Posterior cingulate gyrus (tissue), 11 donors: ENCODE measurements around the gene MPDU1.
A peak's percentile ranks its signal among the peaks of the same experiment; 100 is the strongest.

Experiments used
- DNase-seq, 10 donors: peaks; one replicate each; pipeline versions ENCODE4 v3.0.0 to v3.0.0-alpha.2; 2020 to 2021; ENCODE audit warnings: mixed read lengths in 3 of 10
- intact Hi-C: fragments of 100-400 bp; cut with DNase I; formaldehyde crosslinking; loops from one replicate; pipeline ENCODE4 v1.15.1; 2023

Gene MPDU1

GRCh38 chr17:7559320-7560171 is 24.1 kb upstream of the MPDU1 start:
- peak in 1 of 10 donors; percentile 42 for DNase-seq
- intact Hi-C loops = loop anchor here (5.0 kb wide), 1 partner anchor 207 kb away; the partner anchor contains the start of gene KCTD11

DNA sequence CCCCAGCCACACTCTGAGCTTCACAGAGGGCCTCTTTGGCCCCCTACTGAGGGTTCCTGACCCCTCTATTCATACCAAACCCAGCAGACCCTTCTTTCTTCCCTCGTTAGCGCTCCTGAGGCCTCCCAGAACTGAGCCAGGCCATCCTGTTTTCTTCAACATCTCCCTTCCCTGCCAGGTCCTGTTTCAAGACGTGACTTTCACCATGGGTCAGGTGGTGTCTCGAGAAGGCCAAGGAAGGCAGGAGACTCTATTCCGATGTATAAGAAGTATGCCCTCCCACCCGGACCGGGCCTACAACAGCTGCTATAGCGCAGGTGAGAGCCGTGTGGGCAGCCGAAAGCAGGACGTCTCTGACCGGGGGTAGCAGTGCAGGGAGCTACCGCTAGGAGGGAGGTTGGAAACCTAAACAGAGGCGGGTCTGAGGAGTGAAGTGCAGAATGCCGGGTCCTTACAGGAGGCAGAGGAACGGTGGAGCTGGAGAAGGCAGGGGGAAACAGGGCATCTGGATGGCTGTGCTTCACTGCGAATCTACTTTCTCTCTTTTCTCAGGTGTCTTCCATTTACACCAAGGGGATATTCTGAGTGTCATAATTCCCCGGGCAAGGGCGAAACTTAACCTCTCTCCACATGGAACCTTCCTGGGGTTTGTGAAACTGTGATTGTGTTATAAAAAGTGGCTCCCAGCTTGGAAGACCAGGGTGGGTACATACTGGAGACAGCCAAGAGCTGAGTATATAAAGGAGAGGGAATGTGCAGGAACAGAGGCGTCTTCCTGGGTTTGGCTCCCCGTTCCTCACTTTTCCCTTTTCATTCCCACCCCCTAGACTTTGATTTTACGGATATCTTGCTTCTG is 23.3 kb upstream of the MPDU1 start:
- peak in 5 of 10 donors; percentile 40 to 88 (median 57) for DNase-seq
- intact Hi-C loops = loop anchor here (1.0 to 5.0 kb wide), 3 partner anchors 46 to 208 kb away; partner anchors contain the start of genes KCTD11 and POLR2A

DNA sequence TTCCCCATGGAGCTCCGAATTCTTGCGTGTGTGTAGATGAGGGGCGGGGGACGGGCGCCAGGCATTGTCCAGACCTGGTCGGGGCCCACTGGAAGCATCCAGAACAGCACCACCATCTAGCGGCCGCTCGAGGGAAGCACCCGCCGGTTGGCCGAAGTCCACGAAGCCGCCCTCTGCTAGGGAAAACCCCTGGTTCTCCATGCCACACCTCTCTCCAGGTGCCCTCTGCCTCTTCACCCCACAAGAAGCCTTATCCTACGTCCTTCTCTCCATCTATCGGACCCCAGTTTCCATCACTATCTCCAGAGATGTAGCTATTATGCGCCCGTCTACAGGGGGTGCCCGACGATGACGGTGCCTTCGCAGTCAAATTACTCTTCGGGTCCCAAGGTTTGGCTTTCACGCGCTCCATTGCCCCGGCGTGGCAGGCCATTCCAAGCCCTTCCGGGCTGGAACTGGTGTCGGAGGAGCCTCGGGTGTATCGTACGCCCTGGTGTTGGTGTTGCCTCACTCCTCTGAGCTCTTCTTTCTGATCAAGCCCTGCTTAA is 22.6 kb upstream of the MPDU1 start:
- DNase-seq = peak; percentile 77 to 98 (median 90)
- intact Hi-C loops = loop anchor here (1.0 to 5.0 kb wide), 3 partner anchors 47 to 209 kb away; partner anchors contain the start of genes KCTD11 and POLR2A

- intact Hi-C loops = loop anchor here (1.0 to 5.0 kb wide), 3 partner anchors 47 to 209 kb away; partner anchors contain the start of genes KCTD11 and POLR2A
- DNase-seq = peak; percentile 82 to 98 (median 86)
Measured at GRCh38 chr17:7561589-7562207, 22.0 kb upstream of the MPDU1 start, which contains the start of gene SENP3. SENP3 (plus strand) TSS chr17:7561919; CDS start chr17:7563077, 1,158 bp downstream.

DNA sequence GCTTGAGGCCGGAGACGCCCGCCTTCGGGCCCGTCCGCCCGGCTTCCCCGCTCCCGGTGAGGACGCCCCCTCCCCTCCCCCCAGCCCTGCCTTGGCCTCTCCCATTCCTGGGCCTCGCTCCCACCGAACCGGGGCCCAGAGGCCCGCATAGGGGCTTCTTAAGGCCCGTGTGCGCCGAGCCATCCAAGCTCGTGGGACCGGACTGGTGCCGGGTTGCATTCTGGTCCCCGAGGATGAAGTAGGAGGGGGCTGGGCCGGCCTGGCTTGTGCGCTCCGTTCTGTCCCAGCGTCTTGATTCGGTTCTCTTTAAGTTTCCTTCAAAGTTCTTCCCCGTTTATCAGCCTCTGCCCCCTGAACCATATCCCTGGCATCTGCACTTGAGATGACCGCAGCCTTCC is 21.4 kb upstream of the MPDU1 start:
- intact Hi-C loops = loop anchor here (5.0 kb wide), 1 partner anchor 210 kb away; the partner anchor contains the start of gene KCTD11
- peak in 1 of 10 donors; percentile 70 for DNase-seq

DNA sequence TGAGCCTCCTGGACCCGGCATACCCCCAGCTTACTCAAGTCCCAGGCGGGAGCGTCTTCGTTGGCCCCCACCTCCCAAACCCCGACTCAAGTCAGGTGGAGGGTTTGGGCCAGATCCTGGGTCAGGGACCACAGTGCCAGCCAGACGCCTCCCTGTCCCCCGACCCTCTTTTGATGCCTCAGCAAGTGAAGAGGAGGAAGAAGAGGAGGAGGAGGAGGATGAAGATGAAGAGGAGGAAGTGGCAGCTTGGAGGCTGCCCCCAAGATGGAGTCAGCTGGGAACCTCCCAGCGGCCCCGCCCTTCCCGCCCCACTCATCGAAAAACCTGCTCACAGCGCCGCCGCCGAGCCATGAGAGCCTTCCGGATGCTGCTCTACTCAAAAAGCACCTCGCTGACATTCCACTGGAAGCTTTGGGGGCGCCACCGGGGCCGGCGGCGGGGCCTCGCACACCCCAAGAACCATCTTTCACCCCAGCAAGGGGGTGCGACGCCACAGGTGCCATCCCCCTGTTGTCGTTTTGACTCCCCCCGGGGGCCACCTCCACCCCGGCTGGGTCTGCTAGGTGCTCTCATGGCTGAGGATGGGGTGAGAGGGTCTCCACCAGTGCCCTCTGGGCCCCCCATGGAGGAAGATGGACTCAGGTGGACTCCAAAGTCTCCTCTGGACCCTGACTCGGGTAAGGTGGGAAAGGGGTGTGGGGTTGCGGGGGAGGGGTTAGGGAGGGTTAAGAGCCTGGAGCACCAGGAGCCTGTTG is 20.4 kb upstream of the MPDU1 start:
- DNase-seq = peak in 2 of 10 donors; percentile 40 to 59
- intact Hi-C loops = loop anchor here (5.0 kb wide), 1 partner anchor 211 kb away; the partner anchor contains the start of gene KCTD11

DNA sequence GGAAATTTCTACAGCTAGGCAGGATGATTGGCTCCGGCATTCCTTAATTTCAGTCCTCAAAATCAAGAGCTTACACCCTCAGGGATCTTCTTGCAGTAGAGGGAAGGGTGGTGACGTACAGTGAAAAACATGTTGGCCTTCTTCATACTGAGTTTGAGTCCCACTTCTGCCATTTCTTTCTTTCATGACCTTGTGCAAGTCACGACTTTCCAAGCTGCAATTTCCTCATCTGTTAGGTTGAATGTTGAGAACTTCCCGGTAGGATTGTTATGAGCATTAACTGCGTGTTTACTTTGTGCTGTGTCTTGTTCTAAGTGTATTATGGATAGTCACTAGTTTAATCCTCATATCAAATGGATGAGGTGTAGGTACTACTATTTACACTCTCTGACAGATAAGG is 14.1 kb upstream of the MPDU1 start:
- DNase-seq = no peak
- intact Hi-C loops = no loop called here

DNA sequence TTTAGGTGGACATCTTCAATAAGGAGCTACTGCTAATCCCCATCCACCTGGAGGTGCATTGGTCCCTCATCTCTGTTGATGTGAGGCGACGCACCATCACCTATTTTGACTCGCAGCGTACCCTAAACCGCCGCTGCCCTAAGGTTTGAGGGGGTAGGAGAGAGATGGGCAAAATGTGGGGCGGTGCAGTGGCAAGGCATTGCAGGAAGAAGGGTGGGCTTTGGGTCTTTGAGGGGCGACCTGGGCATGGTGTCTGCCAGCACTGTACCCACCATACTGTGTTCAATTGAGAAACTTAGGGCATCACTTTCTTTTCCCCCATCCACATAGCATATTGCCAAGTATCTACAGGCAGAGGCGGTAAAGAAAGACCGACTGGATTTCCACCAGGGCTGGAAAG is 13.3 kb upstream of the MPDU1 start:
- peak in 1 of 10 donors; percentile 65 for DNase-seq
- intact Hi-C loops = loop anchor here (5.0 kb wide), 1 partner anchor 117 kb away; the partner anchor contains the start of genes TP53 and WRAP53

GRCh38 chr17:7572338-7572587 is 11.4 kb upstream of the MPDU1 start:
- intact Hi-C loops = loop anchor here (5.0 kb wide), 1 partner anchor 115 kb away; the partner anchor contains the start of genes TP53 and WRAP53
- peak in 1 of 10 donors; percentile 100 for DNase-seq

- intact Hi-C loops = loop anchor here (1.0 to 5.0 kb wide), 2 partner anchors 11 to 115 kb away; partner anchors contain the start of genes MPDU1, TP53 and WRAP53
- DNase-seq = peak in 9 of 10 donors; percentile 99 to 100 (median 100)
Measured at GRCh38 chr17:7572588-7573323, 10.9 kb upstream of the MPDU1 start.

DNA sequence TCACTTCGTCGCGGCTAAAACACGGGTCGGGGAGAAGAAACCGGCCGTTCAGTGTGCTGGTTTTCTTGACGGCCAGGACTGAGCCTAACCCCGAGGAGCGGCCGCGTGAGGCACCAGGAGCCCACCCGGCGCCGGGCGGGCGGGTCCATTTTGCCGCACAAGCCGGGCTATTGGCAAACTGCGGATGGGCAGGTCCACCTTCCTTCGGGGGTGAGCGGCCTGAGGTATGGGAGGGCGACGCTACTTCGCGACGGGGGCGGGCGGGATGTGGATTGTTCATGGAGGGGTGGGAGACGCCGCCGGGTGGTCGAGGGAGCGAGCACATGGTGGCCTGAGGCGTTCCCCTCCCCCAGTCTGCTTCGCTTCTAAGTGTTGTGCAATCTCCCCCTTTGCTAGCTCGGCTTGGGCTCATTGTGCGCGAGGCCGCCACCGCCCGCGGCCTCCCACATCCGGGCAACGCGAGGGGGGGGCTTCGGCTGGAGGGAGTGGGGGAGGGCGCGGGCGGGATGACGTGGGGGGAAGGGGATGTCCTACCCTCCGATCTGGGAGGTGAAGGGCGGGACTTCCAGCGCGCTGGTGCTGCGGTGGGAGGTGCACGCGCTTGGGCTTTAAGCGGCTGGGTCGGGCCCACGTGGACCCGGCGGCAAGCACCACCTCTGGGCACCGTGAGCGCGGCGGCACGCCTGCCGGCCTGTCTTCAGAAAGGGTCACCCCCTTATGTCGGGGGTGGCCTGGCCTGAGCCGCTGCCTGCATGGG is 10.2 kb upstream of the MPDU1 start:
- peak; percentile 79 to 98 (median 86) for DNase-seq
- intact Hi-C loops = loop anchor here (1.0 to 5.0 kb wide), 2 partner anchors 10 to 114 kb away; partner anchors contain the start of genes MPDU1, TP53 and WRAP53

- intact Hi-C loops = loop anchor here (5.0 kb wide), 1 partner anchor 113 kb away; the partner anchor contains the start of genes TP53 and WRAP53
- peak in 2 of 10 donors; percentile 8 to 13 for DNase-seq
Measured at GRCh38 chr17:7574176-7574953, 9.3 kb upstream of the MPDU1 start.

GRCh38 chr17:7575481-7575883 is 8.2 kb upstream of the MPDU1 start:
- DNase-seq = peak in 1 of 10 donors; percentile 17
- intact Hi-C loops = no loop called here

- peak in 1 of 10 donors; percentile 20 for DNase-seq
- intact Hi-C loops = no loop called here
Measured at GRCh38 chr17:7575959-7576358, 7.7 kb upstream of the MPDU1 start.

- intact Hi-C loops = no loop called here
- DNase-seq = peak in 2 of 10 donors; percentile 25 to 35
Measured at GRCh38 chr17:7576432-7576937, 7.2 kb upstream of the MPDU1 start.
